Activated T-cell treated with anti-CD3 and anti-CD28 coated beads for 24 hours (primary cell): ENCODE data around the gene ZNRF1.
A peak's percentile ranks its signal among the peaks of the same experiment; 100 is the strongest.

ENCODE experiments used
- DNase-seq: peaks from one replicate; pipeline ENCODE4 v3.0.0-alpha.2; 2020; ENCODE audit warnings: low read depth

ZNRF1 gene

GRCh38 chr16:75099738-75100602, 101.1 kb downstream of the ZNRF1 start:
- DNase-seq, result peak; percentile 41

GRCh38 chr16:75100603-75100990, 101.8 kb downstream of the ZNRF1 start:
- DNase-seq, result no peak

GRCh38 chr16:75101635-75102034, 102.8 kb downstream of the ZNRF1 start:
- no peak for DNase-seq

- DNase-seq, result no peak
Measured at GRCh38 chr16:75102595-75102994, 103.8 kb downstream of the ZNRF1 start.

- DNase-seq, result no peak
Measured at GRCh38 chr16:75103994-75104393, 105.2 kb downstream of the ZNRF1 start.

GRCh38 chr16:75104836-75105235, 106.0 kb downstream of the ZNRF1 start:
- DNase-seq, result no peak

- no peak for DNase-seq
Measured at GRCh38 chr16:75105306-75106061, 106.7 kb downstream of the ZNRF1 start.

GRCh38 chr16:75106351-75107274, 107.8 kb downstream of the ZNRF1 start:
- no peak for DNase-seq

GRCh38 chr16:75107505-75107904, 108.7 kb downstream of the ZNRF1 start:
- no peak for DNase-seq

- peak; percentile 78 for DNase-seq
Measured at GRCh38 chr16:75108792-75109731, 110.2 kb downstream of the ZNRF1 start.

GRCh38 chr16:75109732-75110243, 111.0 kb downstream of the ZNRF1 start:
- DNase-seq, result no peak

- DNase-seq, result peak; percentile 79
Measured at GRCh38 chr16:75110637-75111513, 112.1 kb downstream of the ZNRF1 start.

- DNase-seq, result no peak
Measured at GRCh38 chr16:75111514-75111940, 112.7 kb downstream of the ZNRF1 start.

GRCh38 chr16:75111961-75112733, 113.3 kb downstream of the ZNRF1 start:
- no peak for DNase-seq

GRCh38 chr16:75112734-75113491, 114.1 kb downstream of the ZNRF1 start:
- no peak for DNase-seq

GRCh38 chr16:75113541-75114121, 114.8 kb downstream of the ZNRF1 start:
- no peak for DNase-seq

- DNase-seq, result no peak
Measured at GRCh38 chr16:75114179-75114945, 115.5 kb downstream of the ZNRF1 start.
